Central memory CD8-positive, alpha-beta T cell (primary cell): ENCODE results near the gene PHACTR1.

ENCODE experiments used
- ATAC-seq: fragments of 150-1000 bp; cut with Tn5 transposase; replicated peaks from 2 replicates; pipeline ENCODE4 v1.10.0; 2022; ENCODE audit warnings: mild to moderate bottlenecking, moderate FRiP score, moderate number of reproducible peaks; ENCODE audit not compliant: poor library complexity, severe bottlenecking; ENCODE audit errors: extremely low read depth
- DNase-seq, 2 donors: peaks; one replicate each; pipeline ENCODE4 v3.0.0; 2021; ENCODE audit warnings: low spot score in 2 of 2
- H3K27ac Mint-ChIP-seq: one replicate; pipeline ENCODE4 v1.8.0; 2022; ENCODE audit warnings: low read depth, mild to moderate bottlenecking, moderate library complexity, mixed read lengths
- H3K27me3 Mint-ChIP-seq: one replicate; pipeline ENCODE4 v1.8.0; 2022; ENCODE audit warnings: mixed read lengths
- H3K36me3 Mint-ChIP-seq: one replicate; pipeline ENCODE4 v1.8.0; 2022; ENCODE audit warnings: mild to moderate bottlenecking, moderate library complexity, mixed read lengths; ENCODE audit not compliant: insufficient read depth
- H3K4me1 Mint-ChIP-seq: one replicate; pipeline ENCODE4 v1.8.0; 2022; ENCODE audit warnings: mixed read lengths
- H3K4me3 Mint-ChIP-seq: one replicate; pipeline ENCODE4 v1.8.0; 2022; ENCODE audit warnings: mild to moderate bottlenecking, moderate library complexity, mixed read lengths
- H3K9me3 Mint-ChIP-seq: one replicate; pipeline ENCODE4 v1.8.0; 2022; ENCODE audit warnings: mixed read lengths

The PHACTR1 gene

GRCh38 chr6:12716298-12716916 is at the start of gene PHACTR1:
Gene PHACTR1, plus strand, starts transcription at chr6:12716767.
- ATAC-seq = no peak
- H3K4me1 Mint-ChIP-seq = no peaks in the 10 kb centered on the region
- peaks cover 12% of the 10 kb centered on the region for H3K27me3 Mint-ChIP-seq
- DNase-seq = no peak
- no peaks in the 10 kb centered on the region for H3K9me3 Mint-ChIP-seq
- no peaks in the 10 kb centered on the region for H3K36me3 Mint-ChIP-seq
- no peak within 1 kb of the TSS for H3K27ac Mint-ChIP-seq
- H3K4me3 Mint-ChIP-seq = no peak within 1 kb of the TSS

GRCh38 chr6:12666886-12667285 is 49.7 kb upstream of the PHACTR1 start:
- Mint-ChIP-seq H3K36me3 (peaks cover 2% of the 10 kb centered on the region), H3K27ac (no peak overlapping the region), H3K4me1 (no peaks in the 10 kb centered on the region), H3K4me3 (no peak overlapping the region), H3K27me3 (no peaks in the 10 kb centered on the region), H3K9me3 (no peaks in the 10 kb centered on the region)
- ATAC-seq (no peak), DNase-seq (no peak)

GRCh38 chr6:12675931-12676330 is 40.6 kb upstream of the PHACTR1 start:
- no peaks in the 10 kb centered on the region for H3K36me3 Mint-ChIP-seq
- peaks cover 22% of the 10 kb centered on the region for H3K27me3 Mint-ChIP-seq
- H3K9me3 Mint-ChIP-seq = no peaks in the 10 kb centered on the region
- DNase-seq = no peak
- no peak for ATAC-seq
- H3K27ac Mint-ChIP-seq = no peak overlapping the region
- H3K4me1 Mint-ChIP-seq = no peaks in the 10 kb centered on the region
- no peak overlapping the region for H3K4me3 Mint-ChIP-seq

- H3K27ac Mint-ChIP-seq = no peak overlapping the region
- no peak for ATAC-seq
Observed at GRCh38 chr6:12679341-12679740, 37.2 kb upstream of the PHACTR1 start.

GRCh38 chr6:12693122-12693521 is 23.4 kb upstream of the PHACTR1 start:
- no peaks in the 10 kb centered on the region for H3K4me1 Mint-ChIP-seq
- H3K27ac Mint-ChIP-seq = no peak overlapping the region
- DNase-seq = no peak
- no peak for ATAC-seq
- H3K27me3 Mint-ChIP-seq = no peaks in the 10 kb centered on the region
- no peaks in the 10 kb centered on the region for H3K36me3 Mint-ChIP-seq
- H3K9me3 Mint-ChIP-seq = no peaks in the 10 kb centered on the region
- no peak overlapping the region for H3K4me3 Mint-ChIP-seq

More at GRCh38 chr6:12679341-12679740, 37.2 kb upstream of the PHACTR1 start:
- no peak for DNase-seq
- Mint-ChIP-seq H3K27me3 (peaks cover 14% of the 10 kb centered on the region), H3K36me3 (no peaks in the 10 kb centered on the region), H3K9me3 (no peaks in the 10 kb centered on the region), H3K4me3 (no peak overlapping the region), H3K4me1 (no peaks in the 10 kb centered on the region)

- no peak for ATAC-seq
- Mint-ChIP-seq H3K27me3 (peaks cover 16% of the 10 kb centered on the region), H3K36me3 (peaks cover 1% of the 10 kb centered on the region), H3K4me1 (no peaks in the 10 kb centered on the region), H3K9me3 (peaks cover 5% of the 10 kb centered on the region), H3K4me3 (no peak overlapping the region), H3K27ac (no peak overlapping the region)
- no peak for DNase-seq
Observed at GRCh38 chr6:12698298-12698697, 18.3 kb upstream of the PHACTR1 start.

- DNase-seq = no peak
- peaks cover 15% of the 10 kb centered on the region for H3K27me3 Mint-ChIP-seq
- H3K36me3 Mint-ChIP-seq = peaks cover 1% of the 10 kb centered on the region
- peaks cover 5% of the 10 kb centered on the region for H3K9me3 Mint-ChIP-seq
- H3K27ac Mint-ChIP-seq = no peak overlapping the region
- H3K4me1 Mint-ChIP-seq = no peaks in the 10 kb centered on the region
- ATAC-seq = no peak
- no peak overlapping the region for H3K4me3 Mint-ChIP-seq
Observed at GRCh38 chr6:12704946-12705345, 11.6 kb upstream of the PHACTR1 start.

- H3K9me3 Mint-ChIP-seq = no peaks in the 10 kb centered on the region
- H3K4me1 Mint-ChIP-seq = no peaks in the 10 kb centered on the region
- no peak overlapping the region for H3K27ac Mint-ChIP-seq
- no peaks in the 10 kb centered on the region for H3K27me3 Mint-ChIP-seq
- H3K4me3 Mint-ChIP-seq = no peak overlapping the region
- DNase-seq = no peak
- ATAC-seq = no peak
- H3K36me3 Mint-ChIP-seq = no peaks in the 10 kb centered on the region
Observed at GRCh38 chr6:12709116-12709515, 7.5 kb upstream of the PHACTR1 start.

- H3K27ac Mint-ChIP-seq = no peak overlapping the region
Observed at GRCh38 chr6:12709556-12710232, 6.9 kb upstream of the PHACTR1 start.

GRCh38 chr6:12710921-12711320 is 5.6 kb upstream of the PHACTR1 start:
- Mint-ChIP-seq H3K27me3 (no peaks in the 10 kb centered on the region), H3K4me1 (no peaks in the 10 kb centered on the region), H3K9me3 (no peaks in the 10 kb centered on the region), H3K27ac (no peak overlapping the region), H3K4me3 (no peak overlapping the region), H3K36me3 (no peaks in the 10 kb centered on the region)
- ATAC-seq = no peak
- no peak for DNase-seq

More at GRCh38 chr6:12709556-12710232, 6.9 kb upstream of the PHACTR1 start:
- DNase-seq = no peak
- no peaks in the 10 kb centered on the region for H3K27me3 Mint-ChIP-seq
- no peaks in the 10 kb centered on the region for H3K9me3 Mint-ChIP-seq
- H3K4me3 Mint-ChIP-seq = no peak overlapping the region
- H3K36me3 Mint-ChIP-seq = no peaks in the 10 kb centered on the region
- no peaks in the 10 kb centered on the region for H3K4me1 Mint-ChIP-seq
- no peak for ATAC-seq

- Mint-ChIP-seq H3K27me3 (no peaks in the 10 kb centered on the region), H3K9me3 (no peaks in the 10 kb centered on the region), H3K4me1 (no peaks in the 10 kb centered on the region), H3K36me3 (no peaks in the 10 kb centered on the region), H3K27ac (no peak overlapping the region), H3K4me3 (no peak overlapping the region)
- ATAC-seq (no peak), DNase-seq (no peak)
Observed at GRCh38 chr6:12714022-12714421, 2.5 kb upstream of the PHACTR1 start.

GRCh38 chr6:12715437-12715836 is 1.1 kb upstream of the PHACTR1 start:
- Mint-ChIP-seq H3K36me3 (no peaks in the 10 kb centered on the region), H3K27ac (no peak overlapping the region), H3K27me3 (peaks cover 12% of the 10 kb centered on the region), H3K4me3 (no peak overlapping the region), H3K9me3 (no peaks in the 10 kb centered on the region), H3K4me1 (no peaks in the 10 kb centered on the region)
- DNase-seq (no peak), ATAC-seq (no peak)

- DNase-seq = no peak
- ATAC-seq = no peak
- Mint-ChIP-seq H3K27ac (no peak overlapping the region), H3K4me1 (no peaks in the 10 kb centered on the region), H3K4me3 (no peak overlapping the region), H3K27me3 (peaks cover 12% of the 10 kb centered on the region), H3K36me3 (no peaks in the 10 kb centered on the region), H3K9me3 (no peaks in the 10 kb centered on the region)
Observed at GRCh38 chr6:12717356-12717755, 789 bp downstream of the PHACTR1 start.
